Stimulated activated CD8-positive, alpha-beta memory T cell treated with anti-CD3 and anti-CD28 coated beads, Interleukin-15, amount 100 ng/mL, for 1 hour (primary cell): ENCODE data around the gene AGPAT4.
A peak's percentile ranks its signal among the peaks of the same experiment; 100 is the strongest.

Source experiments
- DNase-seq: peaks from one replicate; pipeline ENCODE4 v3.0.0-alpha.2; 2020; ENCODE audit warnings: low read depth

AGPAT4 gene

DNA sequence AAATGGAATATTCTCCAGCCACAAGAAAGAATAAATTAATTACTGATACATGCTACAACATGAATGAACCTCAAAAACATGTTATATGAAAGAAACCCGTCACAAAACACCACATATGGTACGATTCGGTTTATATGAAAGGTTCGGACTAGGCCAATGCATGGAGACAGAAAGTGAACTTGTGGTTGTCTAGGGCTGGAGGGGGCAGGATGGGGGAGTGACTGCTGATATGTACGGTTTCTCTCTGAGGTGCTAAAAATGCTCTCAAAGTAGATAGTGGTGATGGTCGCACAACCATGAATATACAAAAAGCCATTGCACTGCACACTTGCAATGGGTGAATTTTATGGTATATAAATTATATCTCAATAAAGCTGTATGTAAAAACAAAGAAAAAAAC lies 18.3 kb downstream of the AGPAT4 start:
- no peak for DNase-seq

DNA sequence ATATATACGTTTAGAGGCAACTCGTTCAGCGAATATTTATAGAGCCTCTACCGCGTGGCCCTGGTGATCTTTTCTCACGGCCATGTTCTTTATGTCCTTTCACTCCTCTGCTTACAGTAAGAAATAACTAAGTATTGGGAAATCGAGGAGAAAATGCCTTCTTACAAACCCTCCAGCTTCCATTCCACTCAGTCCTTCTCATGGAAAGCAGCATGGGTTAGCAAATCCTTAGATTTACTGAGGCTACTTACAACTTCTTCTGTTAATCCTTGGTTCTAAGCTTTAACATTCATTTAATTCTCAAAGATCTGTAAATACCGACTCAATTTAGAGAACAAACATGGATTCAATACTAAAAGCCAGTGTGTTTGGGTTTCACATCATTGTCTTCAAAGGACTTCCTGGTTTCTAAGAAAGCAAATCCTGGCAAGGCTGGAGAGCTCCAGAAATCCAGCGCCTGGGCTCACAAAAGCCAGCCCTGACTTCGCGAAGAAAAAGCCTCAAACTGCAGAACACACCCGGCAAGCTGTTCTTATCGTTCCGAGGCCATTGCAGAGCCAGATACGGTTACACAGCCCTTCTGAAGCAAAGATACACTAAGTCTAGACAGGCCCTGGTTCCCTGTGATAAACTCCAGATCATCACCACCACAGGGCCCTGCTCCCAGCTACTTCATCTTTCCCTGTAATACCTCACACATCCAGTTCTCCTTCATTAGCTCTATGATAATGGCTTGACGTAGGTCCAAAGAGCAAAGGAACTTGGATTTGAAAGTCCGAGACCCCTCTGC lies 19.2 kb downstream of the AGPAT4 start:
- DNase-seq, result no peak

DNA sequence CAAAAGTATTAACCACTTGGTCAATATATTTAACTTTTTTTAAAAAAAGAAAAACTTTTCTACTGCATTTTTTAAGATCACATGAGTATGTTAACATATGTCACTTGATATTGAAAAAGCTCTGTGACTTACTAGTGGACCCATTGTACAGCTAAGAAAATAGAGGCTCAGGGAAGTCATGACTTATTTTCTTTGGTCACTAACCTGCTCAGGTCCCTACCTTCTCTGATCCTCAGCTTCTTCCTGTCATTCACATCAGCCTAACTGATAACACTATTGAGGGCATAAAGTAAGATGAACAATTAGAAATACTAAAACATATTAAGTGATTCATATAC lies 19.8 kb downstream of the AGPAT4 start:
- no peak for DNase-seq

DNA sequence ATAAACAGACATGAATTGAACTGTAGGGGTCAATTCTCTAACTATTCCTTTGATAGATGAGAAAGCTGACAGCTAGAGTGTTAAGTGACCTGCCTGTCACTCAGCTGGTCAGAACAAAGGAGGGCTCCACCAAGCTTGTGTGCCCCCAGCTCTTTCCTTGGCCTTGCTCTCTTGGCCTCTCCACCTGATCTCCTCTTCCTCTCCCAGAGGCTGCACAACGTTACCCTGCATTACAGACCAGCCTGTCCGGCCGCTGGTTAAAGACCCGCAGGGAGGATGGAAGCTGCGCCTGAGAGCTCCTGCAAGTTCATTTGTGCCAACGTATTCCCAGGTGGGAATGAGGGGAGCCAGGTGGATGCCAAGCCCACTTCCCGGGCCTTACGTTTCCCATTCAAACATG lies 22.5 kb downstream of the AGPAT4 start:
- DNase-seq, result no peak

DNA sequence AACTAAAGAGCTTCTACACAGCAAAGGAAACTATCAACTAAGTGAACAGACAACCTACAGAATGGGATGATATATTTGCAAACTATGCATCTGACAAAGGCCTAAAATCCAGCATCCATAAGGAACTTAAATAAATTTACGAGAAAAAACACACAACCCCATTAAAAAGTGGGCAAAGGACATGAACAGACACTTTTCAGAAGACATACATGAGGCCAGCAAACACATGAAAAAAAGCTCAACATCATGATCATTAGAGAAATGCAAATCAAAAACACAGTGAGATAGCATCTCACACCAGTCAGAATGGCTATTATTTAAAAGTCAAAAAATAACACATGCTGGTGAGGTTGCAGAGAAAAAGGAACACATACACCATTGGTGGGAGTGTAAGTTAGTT lies 24.5 kb downstream of the AGPAT4 start:
- DNase-seq, result no peak

DNA sequence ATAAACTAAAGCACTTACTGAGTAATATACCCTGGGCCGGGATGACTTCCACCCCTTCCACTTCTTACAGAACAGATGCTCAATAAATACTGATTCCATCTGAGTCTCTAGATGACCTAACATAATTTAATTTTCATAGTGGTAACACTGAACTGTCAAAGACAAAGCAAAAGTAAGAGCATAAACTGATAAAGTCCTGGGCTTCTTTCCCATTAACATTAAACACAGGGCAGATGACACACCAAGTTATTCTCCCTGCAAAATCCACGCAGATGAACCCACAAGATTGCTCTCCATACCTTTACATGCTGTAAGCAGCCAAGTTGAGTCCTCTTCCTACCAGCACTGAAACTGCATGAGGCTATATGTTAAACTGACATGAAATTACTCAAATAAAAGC lies 27.1 kb downstream of the AGPAT4 start:
- no peak for DNase-seq

DNA sequence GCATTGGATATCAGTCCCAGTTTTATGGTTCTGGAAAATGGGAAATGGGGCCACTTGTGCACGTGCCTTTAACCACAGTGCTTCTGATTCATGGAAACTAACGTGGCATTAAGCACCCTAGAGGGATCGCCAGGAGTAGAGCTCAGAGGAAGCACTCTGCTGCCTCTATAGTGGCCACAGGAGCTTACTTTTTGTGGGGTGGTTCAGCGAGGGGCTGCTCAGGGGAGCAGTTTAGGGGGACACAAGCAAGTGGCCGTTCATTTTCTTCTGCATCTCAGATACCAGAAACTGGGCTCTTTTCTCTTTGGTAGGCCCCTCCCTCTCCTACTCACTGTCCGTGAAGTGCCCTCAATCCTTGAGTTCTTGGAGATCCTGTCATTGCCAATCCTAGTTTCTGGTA lies 28.5 kb downstream of the AGPAT4 start:
- DNase-seq, result no peak

DNA sequence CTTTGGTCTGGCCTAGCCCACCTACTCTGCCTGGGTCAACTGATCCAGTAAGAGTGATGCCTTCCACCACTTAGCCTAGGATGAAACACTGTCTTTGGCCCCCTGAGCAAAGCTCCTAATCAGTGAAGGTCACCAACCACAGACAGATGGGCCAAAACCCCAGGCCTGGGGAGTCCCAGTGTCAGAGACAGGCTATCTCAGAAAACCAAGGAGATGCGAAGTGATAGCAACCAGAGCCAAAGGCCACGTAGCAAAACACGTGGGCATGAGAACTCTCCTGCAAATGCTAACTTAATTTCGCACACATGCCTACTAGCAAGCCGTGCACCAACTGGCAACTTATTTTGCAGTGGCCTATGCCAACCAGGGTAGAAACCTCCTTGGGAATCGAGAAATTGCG lies 29.1 kb downstream of the AGPAT4 start:
- DNase-seq, result no peak

DNA sequence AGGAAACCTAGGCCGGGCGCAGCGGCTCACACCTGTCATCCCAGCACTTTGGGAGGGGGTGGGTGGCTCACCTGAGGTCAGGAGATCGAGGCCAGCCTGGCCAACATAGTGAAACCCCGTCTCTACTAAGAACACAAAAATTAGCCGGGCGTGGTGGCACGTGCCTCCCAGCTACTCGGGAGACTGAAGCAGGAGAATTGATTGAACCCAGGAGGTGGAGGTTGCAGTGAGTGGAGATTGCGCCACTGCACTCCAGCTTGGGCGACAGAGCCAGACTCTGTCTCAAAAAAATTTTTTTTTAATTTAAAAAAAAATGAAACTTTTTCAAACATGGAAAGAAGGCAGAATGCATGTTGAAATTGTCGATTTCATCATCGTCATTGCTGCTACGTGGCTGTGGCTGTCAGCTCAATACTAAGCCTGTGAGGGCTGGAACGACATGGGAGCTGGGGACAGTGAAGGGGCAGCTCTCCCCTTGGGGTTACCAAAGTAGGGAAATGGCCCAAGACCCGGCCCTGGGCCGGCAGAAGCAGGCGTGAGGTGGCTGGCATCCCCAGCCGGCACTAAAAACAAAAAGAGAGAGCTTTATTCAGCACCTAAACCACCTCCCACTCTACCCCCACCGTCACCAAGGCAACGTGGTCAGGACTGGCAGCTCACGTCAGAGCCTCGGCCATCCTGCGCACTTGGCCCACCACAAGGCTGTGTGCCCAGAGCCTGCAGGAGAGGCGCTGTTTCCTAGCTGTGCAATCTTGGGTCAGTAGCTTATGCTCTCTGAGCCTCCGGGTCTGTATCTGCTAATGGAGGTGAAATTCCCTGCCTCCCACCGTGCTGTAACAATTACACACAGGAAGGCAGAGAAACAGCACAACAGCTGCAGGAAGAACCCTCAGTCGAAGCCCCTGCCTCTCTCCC lies 30.8 kb downstream of the AGPAT4 start:
- peak; percentile 35 for DNase-seq

DNA sequence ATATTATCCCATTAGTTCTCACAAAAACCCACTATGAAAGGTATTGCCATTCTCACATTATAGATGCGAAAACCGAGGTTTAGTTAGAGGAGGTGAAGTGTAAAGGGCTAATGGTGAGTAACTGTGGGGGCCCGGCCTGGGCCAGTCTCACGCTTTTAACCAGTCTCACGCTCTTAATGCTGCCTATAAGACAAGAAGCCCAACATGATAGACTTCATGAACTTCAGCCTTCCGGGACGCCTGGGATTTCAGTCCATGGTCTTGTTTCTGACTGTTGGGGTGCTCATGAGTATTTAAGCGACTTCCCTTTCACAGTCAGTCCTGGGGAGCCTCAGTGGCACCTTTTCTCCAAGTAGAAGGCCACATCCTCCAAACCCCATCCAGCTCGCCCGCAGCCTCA lies 31.7 kb downstream of the AGPAT4 start:
- no peak for DNase-seq

DNA sequence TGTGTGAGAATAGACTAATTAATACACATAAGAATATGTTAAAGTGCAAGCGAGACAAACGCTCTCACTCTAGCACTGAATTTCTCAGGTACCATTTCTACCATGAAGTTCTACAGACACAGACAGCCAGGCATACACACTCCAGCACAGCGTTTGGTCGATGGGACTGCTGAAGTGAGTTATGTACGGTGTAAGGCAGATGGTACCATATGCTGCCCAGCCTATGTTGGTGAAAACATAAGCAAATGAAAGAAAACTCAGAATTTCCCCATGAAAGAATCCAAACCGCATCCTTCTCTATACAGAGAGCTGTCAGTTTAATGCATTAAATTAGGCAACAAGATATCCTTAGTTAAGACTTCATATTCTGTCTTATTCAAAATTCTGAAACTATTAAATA lies 34.9 kb downstream of the AGPAT4 start:
- DNase-seq, result no peak

DNA sequence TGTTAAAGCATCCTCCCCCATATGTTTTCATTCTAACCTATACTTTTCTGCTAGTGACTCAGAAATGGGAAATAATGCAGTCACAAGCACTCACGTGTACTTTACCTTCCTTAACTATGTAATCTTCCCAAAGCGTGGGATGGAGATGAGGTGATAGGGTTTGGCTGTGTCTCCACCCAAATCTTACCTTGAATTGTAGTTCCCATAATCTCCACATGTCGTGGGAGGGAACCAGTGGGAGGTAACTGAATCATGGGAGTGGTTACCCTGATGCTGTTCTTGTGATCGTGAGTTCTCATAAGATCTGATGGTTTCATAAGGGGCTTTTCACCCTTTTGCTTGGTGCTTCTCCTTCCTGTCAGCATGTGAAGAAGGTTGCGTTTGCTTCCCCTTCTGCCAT lies 35.4 kb downstream of the AGPAT4 start:
- no peak for DNase-seq

DNA sequence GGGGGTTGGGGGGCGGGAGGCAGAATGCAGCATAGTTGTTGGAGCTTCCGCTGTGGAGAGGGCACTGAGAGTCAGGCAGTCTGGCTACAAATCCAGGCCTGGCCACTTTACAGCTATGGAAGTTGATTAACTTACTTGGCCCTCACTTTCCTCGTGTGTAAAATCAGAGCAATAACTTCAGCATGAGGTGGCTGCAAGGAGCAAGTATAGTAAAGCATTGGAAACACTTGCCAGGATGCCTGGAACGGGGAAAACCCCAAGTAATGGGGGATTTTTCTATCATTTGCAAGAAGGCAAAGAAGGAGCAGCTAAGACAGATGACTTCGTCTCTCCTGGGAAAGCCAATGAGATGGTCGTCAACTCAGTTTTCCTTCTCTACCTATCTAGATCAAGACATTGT lies 35.8 kb downstream of the AGPAT4 start:
- DNase-seq, result no peak

DNA sequence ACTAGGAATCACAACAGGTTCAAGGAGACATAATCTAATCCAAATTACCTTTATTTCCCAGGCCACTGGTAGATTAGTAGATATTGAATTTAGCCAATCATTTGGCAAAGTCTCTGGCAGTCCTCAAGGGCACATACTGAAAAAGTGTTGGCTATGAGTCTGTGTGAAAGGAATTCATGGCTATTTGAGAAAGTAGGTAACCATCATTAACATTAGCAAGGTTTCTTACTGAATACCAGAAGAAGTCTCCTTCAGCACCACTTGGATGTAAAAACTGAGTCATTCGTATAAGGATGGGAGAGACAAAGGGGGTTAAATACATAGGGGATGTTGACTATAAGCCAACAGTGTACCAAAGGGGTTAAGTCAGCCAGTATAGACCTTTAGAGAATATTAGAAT lies 36.7 kb downstream of the AGPAT4 start:
- DNase-seq, result no peak

DNA sequence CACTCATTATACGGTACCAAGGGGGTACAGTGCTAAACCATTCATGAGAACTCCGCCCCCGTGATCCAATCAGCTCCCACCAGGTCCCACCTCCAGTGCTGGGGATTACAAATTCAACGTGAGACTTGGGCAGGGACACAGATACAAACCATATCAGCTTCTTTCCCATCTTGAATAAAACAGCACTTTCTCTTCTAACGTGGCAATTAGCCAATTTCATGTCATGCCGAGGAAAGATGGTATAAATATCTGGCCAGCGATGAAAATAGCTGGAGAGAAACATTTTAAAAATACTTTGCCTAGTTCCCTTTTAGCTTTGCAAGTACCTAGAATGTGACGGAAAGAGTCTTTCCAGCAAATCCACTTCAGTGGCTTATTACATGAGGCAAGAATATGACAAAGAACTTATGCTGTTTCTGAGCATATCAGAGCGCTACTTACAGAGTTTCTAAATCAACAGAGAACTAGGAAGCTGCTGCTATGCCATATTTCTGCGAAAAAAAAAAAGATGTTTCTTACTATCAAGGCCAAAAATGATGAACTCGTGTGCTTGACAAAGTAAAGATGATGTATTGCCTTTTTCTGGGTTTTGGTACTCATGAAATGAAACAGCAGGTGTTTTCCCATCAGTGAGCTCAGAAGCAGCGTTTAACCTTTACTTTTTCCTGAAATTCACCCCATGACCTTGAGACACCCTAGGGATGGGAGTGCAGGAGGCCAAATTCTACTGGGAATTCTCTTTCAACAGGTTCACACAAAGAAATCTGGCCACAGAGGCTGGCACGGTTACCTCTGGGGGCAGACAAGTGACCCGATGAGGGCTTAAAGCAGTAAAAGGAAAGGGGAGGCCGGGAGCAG lies 37.9 kb downstream of the AGPAT4 start:
- no peak for DNase-seq

DNA sequence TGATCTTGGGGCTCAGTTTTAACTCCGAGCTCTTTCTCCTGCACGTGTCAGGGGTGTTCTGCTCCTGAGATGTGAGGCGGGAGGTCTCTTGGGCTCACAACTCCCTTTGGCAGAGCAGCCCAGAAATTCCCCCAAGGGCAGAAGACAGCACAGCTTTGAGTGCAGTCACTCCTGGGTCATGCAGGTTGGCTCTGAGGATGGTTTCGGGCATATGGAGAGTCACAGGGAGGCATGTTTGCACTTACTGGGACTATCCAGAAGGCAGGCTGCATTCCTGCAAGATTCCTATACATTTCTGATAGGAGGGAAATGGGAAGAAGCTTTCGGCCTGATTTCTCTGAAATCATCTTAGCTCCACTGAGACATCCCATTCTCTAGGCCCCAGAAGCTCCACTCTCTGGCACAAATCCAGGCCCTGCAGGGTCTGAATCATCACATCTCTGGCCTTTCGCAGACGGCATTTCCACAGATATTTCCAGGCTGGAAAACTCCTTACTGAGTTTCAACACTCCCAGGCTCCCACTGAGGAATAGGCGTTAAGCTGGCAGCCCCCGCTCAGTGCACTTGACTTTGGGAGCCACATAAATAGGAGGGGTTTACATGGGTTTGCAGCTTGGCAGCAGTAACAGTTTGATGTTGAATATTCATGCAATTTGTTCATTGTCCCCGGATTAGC lies 39.7 kb downstream of the AGPAT4 start:
- DNase-seq, result no peak

DNA sequence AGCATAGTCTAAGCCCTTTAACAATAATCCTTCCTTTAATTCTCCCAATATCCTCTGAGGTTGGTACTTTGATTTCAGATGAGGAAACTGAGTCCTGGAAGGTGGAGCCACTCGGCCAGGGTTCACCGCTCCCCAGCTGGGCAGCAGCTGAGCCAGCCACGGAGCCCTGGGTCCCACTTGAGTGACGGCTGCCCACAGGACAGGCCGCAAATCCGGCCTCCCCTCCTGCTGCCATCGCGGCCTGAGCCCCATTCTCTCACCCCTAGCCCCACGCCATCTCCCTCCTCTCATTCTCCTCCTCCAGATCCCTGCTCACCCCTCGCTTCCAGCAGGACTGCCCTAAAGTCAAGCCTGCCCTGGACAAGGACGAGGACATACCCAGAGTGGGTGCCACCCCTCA lies 41.4 kb downstream of the AGPAT4 start:
- DNase-seq, result no peak

DNA sequence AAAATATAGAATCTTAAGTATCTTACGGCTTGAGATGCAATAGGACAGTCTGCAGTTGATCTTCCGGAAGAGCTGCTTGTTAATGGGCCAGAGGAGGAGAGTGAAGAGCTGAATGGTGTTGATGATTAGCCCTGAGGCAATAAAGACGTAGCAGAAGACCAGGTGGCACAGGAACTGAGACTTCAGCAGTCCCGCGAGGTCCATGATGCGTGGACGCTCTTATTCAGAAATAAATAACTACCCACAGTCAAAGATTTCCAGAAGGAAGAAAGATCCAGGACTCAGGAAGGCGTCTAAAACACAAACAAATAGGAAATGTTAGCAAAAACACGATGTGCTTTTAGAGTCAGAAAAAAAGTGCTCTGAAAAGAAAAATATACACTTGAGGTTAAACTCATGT lies 41.9 kb downstream of the AGPAT4 start:
- no peak for DNase-seq

DNA sequence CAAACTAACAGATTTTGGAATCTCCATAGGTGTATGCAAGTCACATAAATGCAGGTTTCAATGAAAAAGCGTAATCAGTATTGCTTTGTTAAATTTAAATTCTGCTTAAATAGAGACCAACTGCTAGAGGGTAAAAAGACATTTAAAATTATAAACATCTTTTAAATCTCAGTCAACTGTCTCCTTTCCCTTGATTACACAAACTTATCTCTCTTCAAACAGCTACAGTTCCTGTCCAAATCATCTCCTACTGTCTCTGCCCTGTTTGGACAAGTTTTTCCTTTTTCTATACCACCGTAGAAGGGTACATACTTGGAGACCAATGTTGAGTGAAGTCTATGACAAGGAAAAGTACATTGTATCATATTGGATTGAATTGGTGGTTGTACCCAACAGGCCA lies 43.5 kb downstream of the AGPAT4 start:
- DNase-seq, result no peak

DNA sequence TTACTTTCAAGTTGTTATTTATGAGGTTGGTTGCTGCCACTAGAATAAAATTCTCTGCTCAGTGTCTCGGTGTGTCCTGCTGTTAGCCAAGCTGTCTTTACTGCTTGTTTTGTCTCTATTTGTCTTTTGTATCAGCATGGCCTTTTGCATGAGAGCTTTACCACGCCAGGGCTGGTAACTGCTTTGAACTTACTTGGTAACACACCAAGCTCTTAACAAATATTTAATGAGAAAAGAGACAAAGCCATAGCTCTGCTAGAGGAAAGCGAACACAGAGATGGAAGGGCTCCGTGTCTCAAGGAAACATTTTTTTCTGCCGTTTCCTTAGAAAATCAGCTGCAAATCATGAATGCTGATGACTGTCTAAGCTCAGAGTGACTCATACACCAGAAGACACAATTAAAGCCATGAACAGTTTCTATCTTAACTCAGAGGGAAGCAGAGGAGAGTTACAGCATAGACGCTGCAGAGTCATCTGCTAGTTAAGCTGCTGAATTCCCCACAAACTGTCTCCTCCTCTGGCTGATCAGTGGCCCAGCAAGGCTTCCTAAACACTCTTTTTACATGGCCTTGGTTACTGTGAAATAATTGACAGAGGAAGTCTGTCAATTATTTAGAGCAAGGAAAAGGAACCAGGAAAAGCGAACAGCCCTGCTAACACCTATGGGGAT lies 44.8 kb downstream of the AGPAT4 start:
- DNase-seq, result no peak

DNA sequence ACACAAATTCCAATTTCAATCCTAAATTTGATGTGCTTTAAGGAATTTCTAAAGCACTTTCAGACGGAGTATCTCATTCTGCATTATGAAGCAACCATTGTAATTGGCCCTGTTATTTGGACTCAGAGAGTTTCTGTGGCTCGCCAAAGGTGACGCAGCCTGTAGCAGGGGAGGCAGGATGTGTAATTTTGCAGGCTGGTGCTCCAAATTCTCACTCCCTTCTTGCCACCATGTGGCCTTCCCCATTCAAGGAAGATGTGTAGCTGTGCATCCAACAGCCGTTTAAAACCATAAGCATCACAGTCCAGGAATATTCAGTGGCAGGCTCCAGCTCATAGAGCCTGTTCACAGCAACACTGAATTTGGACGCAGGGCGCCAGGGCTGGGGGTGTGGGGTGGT lies 45.8 kb downstream of the AGPAT4 start:
- DNase-seq, result no peak
